ENCODE data around the gene KCP.

The KCP gene

GRCh38 chr7:128885370-128886187, 24.9 kb downstream of the KCP start:
- no peak for DNase-seq

GRCh38 chr7:128884561-128885369, 25.7 kb downstream of the KCP start:
- no peak for DNase-seq

- peak; percentile 75 for DNase-seq
These were observed 26.7 kb downstream of the KCP start for GRCh38 chr7:128883622-128884448.

- DNase-seq: no peak
These were observed 28.4 kb downstream of the KCP start for GRCh38 chr7:128882134-128882533.

- no peak for DNase-seq
These were observed 28.9 kb downstream of the KCP start for GRCh38 chr7:128881458-128882125.

- no peak for DNase-seq
These were observed 29.6 kb downstream of the KCP start for GRCh38 chr7:128880791-128881457.

- DNase-seq: peak; percentile 80
These were observed 30.4 kb downstream of the KCP start for GRCh38 chr7:128879939-128880746.

GRCh38 chr7:128879461-128879938, 31.0 kb downstream of the KCP start:
- DNase-seq: no peak

GRCh38 chr7:128878226-128879105, 32.0 kb downstream of the KCP start:
- DNase-seq: no peak

GRCh38 chr7:128877756-128878120, 32.8 kb downstream of the KCP start:
- DNase-seq: no peak

- no peak for DNase-seq
These were observed 33.3 kb downstream of the KCP start for GRCh38 chr7:128876978-128877755.

GRCh38 chr7:128876586-128876977, 33.9 kb downstream of the KCP start:
- no peak for DNase-seq

- no peak for DNase-seq
These were observed 34.4 kb downstream of the KCP start for GRCh38 chr7:128876127-128876526.

GRCh38 chr7:128875523-128875948, 35.0 kb downstream of the KCP start:
- DNase-seq: no peak

- no peak for DNase-seq
These were observed 36.1 kb downstream of the KCP start for GRCh38 chr7:128874140-128875031.

- DNase-seq: no peak
These were observed 37.3 kb downstream of the KCP start for GRCh38 chr7:128873234-128873633.

GRCh38 chr7:128872394-128872824, 38.1 kb downstream of the KCP start:
- no peak for DNase-seq

GRCh38 chr7:128871050-128871449, 39.5 kb downstream of the KCP start:
- DNase-seq: no peak
